Stomach (tissue), 4 donors: ENCODE results near the gene TRIM37.

Experiments
- POLR2AphosphoS5 ChIP-seq, 3 donors: sonication (generic); formaldehyde crosslinking; IDR thresholded peaks; one replicate each; pipeline ENCODE4 v1.6.1; 2016; ENCODE audit warnings: antibody characterized with exemption in 3 of 3
- TF ChIP-seq, protein P1 (sequence below), 7 experiments: fragments of 450-650 bp in 4 of 7; fragments of 200-600 bp in 3 of 7; sonication (generic) in 3 of 7; IDR thresholded peaks; one replicate each; pipeline ENCODE4 v1.5.1; 2016 to 2019; ENCODE audit warnings: antibody characterized with exemption in 7 of 7, control low read depth in 2 of 7, mild to moderate bottlenecking in 1 of 7

- TF ChIP-seq POLR2AphosphoS5 (IDR thresholded peaks at IDR 0.05): no peak
- TF ChIP-seq, protein P1, sequence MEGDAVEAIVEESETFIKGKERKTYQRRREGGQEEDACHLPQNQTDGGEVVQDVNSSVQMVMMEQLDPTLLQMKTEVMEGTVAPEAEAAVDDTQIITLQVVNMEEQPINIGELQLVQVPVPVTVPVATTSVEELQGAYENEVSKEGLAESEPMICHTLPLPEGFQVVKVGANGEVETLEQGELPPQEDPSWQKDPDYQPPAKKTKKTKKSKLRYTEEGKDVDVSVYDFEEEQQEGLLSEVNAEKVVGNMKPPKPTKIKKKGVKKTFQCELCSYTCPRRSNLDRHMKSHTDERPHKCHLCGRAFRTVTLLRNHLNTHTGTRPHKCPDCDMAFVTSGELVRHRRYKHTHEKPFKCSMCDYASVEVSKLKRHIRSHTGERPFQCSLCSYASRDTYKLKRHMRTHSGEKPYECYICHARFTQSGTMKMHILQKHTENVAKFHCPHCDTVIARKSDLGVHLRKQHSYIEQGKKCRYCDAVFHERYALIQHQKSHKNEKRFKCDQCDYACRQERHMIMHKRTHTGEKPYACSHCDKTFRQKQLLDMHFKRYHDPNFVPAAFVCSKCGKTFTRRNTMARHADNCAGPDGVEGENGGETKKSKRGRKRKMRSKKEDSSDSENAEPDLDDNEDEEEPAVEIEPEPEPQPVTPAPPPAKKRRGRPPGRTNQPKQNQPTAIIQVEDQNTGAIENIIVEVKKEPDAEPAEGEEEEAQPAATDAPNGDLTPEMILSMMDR (IDR thresholded peaks at IDR 0.05): peak in 6 of 7 experiments; percentile 56 to 99 (median 93)
These were observed 102.2 kb downstream of the TRIM37 start for GRCh38 chr17:59004338-59005111.
